Sigmoid colon (tissue), 4 donors: ENCODE measurements around the gene ABAT.

ENCODE experiments used
- POLR2AphosphoS5 ChIP-seq, 4 donors: sonication (generic); formaldehyde crosslinking; IDR thresholded peaks; one replicate each; pipeline ENCODE4 v1.6.1; 2017; ENCODE audit warnings: antibody characterized with exemption in 4 of 4
- TF ChIP-seq, protein P1 (sequence below), 4 experiments: fragments of 450-650 bp in 3 of 4; fragments of 200-600 bp in 1 of 4; IDR thresholded peaks; one replicate each; pipeline ENCODE4 v1.5.1; 2016 to 2019; ENCODE audit warnings: antibody characterized with exemption in 4 of 4, mild to moderate bottlenecking in 3 of 4, moderate library complexity in 2 of 4

DNA sequence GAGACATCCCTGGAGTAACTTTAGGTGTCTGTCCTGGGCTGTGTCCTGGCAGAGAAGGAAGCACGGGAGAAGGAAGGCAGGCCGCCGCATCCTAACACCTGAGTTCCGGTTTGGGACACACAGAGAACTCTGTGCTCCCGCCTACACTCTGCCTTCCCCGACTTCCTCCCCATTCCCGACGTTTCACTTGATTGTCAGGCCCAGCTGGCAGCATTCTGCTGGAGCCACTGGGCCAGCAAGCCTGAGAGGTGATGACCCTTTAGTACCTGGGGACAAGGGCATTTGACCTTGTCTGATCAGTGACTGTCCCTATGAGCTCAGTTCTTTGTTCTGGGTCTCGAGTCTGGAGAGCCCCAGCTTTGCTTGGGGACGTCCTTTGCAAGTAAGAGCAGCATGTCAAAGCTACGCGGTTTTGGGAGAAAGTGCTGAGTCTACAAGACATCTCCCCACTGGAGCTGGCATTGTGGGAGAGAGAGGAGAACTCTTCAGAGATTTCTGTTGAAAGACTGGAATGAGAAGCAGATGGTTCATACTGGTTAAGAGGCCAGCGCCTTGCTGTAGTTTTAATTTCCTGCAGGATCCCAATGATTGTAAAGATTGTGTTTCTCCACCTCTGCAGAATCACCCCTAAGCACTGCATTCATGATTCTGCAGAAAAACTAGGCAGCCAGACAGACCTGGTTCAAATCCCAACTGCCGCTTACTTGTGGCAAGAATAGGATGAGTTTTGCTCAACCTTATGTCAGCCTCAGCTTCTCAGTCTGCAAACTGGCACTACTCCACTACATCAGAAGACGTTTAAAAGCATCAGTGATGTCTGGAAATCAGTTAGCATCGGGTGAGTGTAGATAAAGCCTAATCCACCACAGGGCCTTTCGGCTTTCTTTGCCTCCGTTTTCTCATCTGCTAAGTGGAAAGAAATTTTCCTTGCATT, 20.6 kb downstream of the ABAT start:
- TF ChIP-seq, protein P1, sequence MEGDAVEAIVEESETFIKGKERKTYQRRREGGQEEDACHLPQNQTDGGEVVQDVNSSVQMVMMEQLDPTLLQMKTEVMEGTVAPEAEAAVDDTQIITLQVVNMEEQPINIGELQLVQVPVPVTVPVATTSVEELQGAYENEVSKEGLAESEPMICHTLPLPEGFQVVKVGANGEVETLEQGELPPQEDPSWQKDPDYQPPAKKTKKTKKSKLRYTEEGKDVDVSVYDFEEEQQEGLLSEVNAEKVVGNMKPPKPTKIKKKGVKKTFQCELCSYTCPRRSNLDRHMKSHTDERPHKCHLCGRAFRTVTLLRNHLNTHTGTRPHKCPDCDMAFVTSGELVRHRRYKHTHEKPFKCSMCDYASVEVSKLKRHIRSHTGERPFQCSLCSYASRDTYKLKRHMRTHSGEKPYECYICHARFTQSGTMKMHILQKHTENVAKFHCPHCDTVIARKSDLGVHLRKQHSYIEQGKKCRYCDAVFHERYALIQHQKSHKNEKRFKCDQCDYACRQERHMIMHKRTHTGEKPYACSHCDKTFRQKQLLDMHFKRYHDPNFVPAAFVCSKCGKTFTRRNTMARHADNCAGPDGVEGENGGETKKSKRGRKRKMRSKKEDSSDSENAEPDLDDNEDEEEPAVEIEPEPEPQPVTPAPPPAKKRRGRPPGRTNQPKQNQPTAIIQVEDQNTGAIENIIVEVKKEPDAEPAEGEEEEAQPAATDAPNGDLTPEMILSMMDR (IDR thresholded peaks at IDR 0.05): no peak
- no peak for TF ChIP-seq POLR2AphosphoS5 (IDR thresholded peaks at IDR 0.05)
